Peyer's patch (tissue), 4 donors: ENCODE measurements around the gene SCUBE1. TPM values are rescaled to one million over a fixed set of nuclear protein-coding genes. Genes with fewer than 3 reads are reported as not detected.

ENCODE experiments used
- DNase-seq, 3 donors: peaks; one replicate each; pipeline ENCODE4 v3.0.0-alpha.2; 2017 to 2019
- H3K27ac ChIP-seq, 4 donors: fragments of 200-600 bp; sonication (generic); one replicate each; pipeline ENCODE4 v1.5.1; 2016 to 2019
- H3K27me3 ChIP-seq, 2 donors: fragments of 200-600 bp; sonication (generic); one replicate each; pipeline ENCODE4 v1.5.1; 2019
- H3K36me3 ChIP-seq, 3 donors: fragments of 200-600 bp; sonication (generic); one replicate each; pipeline ENCODE4 v1.5.1; 2016 to 2019
- H3K4me1 ChIP-seq, 4 donors: fragments of 200-600 bp; sonication (generic); one replicate each; pipeline ENCODE4 v1.5.1; 2016 to 2019
- H3K4me3 ChIP-seq, 4 donors: fragments of 200-600 bp; sonication (generic); 1 replicate in 3 of 4; 2 replicates in 1 of 4; pipeline ENCODE4 v1.5.1; 2016 to 2019; ENCODE audit warnings: mild to moderate bottlenecking in 1 of 4
- H3K9me3 ChIP-seq, 4 donors: fragments of 200-600 bp; sonication (generic); one replicate each; pipeline ENCODE4 v1.5.1; 2016 to 2019; ENCODE audit warnings: mild to moderate bottlenecking in 1 of 4
- POLR2A ChIP-seq, 2 donors: fragments of 450-650 bp; IDR thresholded peaks; one replicate each; pipeline ENCODE4 v1.5.1; 2017; ENCODE audit warnings: antibody characterized with exemption in 2 of 2, mild to moderate bottlenecking in 2 of 2, moderate library complexity in 2 of 2
- total RNA-seq, 4 donors: library from RNA; depleted of rRNA; stranded (reverse); fragments of >200 nt; gene quantifications; one replicate each; pipeline ENCODE4 v1.1.0, GENCODE V29; 2016
- TF ChIP-seq, protein P1 (sequence below), 6 experiments: fragments of 450-650 bp in 4 of 6; fragments of 200-600 bp in 2 of 6; sonication (generic) in 1 of 6; IDR thresholded peaks; one replicate each; pipeline ENCODE4 v1.5.1; 2017 to 2019; ENCODE audit warnings: antibody characterized with exemption in 6 of 6, mild to moderate bottlenecking in 3 of 6, moderate library complexity in 1 of 6

The SCUBE1 gene
- total RNA-seq, 4 donors from 2014 or later: 1.6 to 47.9 (median 7.9) TPM

DNA sequence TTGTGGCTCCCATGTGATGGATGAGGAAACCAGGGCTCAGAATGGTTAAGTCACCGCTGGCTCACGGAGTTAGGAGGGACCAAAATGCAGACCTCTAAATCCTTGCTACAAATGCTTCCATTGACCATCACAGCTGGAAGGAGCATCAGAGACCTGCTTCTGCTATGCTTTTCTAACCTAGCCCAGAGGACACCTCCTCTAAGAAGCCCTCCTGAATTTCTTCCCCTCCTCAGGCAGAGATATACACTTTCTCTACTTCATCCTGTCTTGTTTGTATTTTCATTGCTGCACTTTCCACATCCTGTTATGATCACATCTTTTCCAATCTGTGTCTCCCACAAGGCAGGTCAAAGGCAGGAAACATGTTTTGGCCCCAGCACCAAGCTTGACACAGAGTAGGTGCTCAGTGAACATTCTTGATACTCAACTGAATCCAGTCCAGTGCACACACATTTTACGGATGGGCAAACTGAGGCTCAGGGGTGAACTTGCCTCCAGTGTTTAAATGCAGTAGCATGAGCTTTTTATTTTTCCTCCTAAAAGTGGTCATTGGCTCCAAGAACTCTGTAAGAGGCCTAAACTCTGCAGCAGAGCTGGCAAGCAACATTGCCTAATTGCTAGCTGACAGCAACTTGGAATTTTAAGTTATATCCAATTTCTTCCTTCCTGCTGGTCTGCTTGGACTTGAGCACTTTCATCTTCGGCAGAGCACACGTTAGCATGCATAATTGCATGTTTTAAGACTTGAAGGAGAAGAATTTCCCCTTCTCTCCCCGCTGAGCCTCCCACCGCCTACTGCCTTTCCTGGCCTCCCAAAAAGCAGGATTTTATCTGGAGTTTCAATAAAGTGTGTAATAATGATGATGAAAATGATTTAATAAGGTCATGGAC lies 12.7 kb downstream of the SCUBE1 start:
- Histone ChIP-seq H3K4me1 (no peaks in the 10 kb centered on the region), H3K36me3 (no peaks in the 10 kb centered on the region), H3K4me3 (no peak overlapping the region), H3K27me3 (no peaks in the 10 kb centered on the region), H3K9me3 (no peaks in the 10 kb centered on the region), H3K27ac (no peak overlapping the region)
- TF ChIP-seq, protein P1, sequence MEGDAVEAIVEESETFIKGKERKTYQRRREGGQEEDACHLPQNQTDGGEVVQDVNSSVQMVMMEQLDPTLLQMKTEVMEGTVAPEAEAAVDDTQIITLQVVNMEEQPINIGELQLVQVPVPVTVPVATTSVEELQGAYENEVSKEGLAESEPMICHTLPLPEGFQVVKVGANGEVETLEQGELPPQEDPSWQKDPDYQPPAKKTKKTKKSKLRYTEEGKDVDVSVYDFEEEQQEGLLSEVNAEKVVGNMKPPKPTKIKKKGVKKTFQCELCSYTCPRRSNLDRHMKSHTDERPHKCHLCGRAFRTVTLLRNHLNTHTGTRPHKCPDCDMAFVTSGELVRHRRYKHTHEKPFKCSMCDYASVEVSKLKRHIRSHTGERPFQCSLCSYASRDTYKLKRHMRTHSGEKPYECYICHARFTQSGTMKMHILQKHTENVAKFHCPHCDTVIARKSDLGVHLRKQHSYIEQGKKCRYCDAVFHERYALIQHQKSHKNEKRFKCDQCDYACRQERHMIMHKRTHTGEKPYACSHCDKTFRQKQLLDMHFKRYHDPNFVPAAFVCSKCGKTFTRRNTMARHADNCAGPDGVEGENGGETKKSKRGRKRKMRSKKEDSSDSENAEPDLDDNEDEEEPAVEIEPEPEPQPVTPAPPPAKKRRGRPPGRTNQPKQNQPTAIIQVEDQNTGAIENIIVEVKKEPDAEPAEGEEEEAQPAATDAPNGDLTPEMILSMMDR (IDR thresholded peaks at IDR 0.05): no peak
- no peak for TF ChIP-seq POLR2A (IDR thresholded peaks at IDR 0.05)
- no peak for DNase-seq

DNA sequence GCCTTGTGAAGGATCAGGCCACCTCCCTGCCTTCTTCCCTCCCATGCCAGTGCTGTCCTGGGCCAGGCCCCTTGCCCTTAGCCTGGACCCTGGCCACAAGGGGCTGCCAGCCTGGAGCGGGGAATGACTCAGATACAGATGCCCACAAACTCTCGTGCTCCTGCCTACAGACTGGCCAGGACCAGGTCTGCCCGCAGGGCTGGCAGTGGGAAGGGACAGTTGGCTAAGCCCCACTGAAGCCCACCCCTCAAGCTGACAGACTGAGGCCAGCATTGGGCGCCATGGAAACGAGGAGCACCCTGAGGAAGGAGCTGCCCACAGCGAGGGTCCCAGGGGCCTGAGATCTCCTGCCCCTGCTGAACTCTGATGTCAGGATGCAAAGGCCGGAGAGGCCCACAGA lies 14.1 kb downstream of the SCUBE1 start:
- H3K36me3 ChIP-seq: no peaks in the 10 kb centered on the region
- no peak overlapping the region for H3K27ac ChIP-seq
- H3K9me3 ChIP-seq: no peaks in the 10 kb centered on the region
- H3K4me3 ChIP-seq: no peak overlapping the region
- no peaks in the 10 kb centered on the region for H3K4me1 ChIP-seq
- DNase-seq: no peak
- H3K27me3 ChIP-seq: no peaks in the 10 kb centered on the region
- TF ChIP-seq POLR2A (IDR thresholded peaks at IDR 0.05): no peak
- TF ChIP-seq, protein P1 (IDR thresholded peaks at IDR 0.05): no peak

DNA sequence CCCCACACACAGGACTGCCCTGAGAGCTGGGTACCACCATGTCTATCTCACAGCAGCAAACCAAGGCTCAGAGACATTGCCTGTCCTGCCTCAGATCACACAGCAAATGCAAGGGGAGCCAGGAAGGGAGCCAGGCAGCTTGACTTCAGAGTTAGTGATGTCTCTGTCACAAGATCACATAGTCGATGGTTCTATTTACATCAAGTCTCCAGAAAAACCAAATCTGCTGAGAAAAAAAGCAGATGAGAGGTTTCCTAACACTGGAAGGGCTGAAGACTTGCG lies 16.1 kb downstream of the SCUBE1 start:
- Histone ChIP-seq H3K36me3 (no peaks in the 10 kb centered on the region), H3K27me3 (no peaks in the 10 kb centered on the region), H3K4me3 (no peak overlapping the region), H3K9me3 (no peaks in the 10 kb centered on the region), H3K27ac (no peak overlapping the region), H3K4me1 (no peaks in the 10 kb centered on the region)
- no peak for DNase-seq
- TF ChIP-seq, protein P1 (IDR thresholded peaks at IDR 0.05): no peak
- no peak for TF ChIP-seq POLR2A (IDR thresholded peaks at IDR 0.05)

DNA sequence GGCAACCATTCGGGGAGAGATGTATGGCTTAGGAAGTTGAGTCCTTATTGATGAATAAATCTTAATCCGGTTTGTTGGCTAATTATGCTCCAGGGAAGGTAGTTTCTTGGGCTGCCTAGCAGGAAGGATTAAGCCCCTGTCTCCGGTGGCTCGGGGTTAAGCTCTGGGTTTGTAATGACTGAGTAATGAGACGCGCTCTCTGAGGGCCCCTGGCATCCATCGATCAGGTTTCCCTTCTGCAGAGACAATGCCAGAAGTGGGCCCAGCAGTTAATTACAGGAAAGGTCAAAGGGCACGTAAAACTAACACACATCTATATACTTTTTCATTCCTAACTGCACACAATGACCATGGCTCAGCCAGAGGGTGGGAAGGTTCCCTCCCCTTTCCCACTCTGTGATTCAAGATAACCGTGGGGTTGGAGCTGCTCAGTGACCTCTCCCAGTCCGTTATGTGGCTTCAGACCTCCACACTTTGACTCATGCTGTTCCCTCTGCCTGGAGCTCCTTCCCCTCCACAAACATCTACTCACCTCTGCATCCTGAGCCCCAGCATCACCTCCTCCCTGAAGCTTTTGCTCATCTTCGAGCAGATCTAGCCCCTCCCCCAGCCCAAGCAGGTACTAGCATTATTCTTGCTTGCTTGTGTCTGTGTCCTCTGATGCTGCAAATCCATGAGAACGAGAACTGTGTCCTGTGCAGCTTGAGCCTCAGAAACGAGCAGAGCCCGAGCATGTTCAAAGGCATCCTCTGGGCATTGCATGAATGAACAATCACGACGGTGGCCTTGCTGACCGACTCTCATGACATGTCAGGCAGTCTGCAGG lies 16.6 kb downstream of the SCUBE1 start:
- Histone ChIP-seq H3K4me1 (no peaks in the 10 kb centered on the region), H3K27ac (no peak overlapping the region), H3K36me3 (no peaks in the 10 kb centered on the region), H3K4me3 (no peak overlapping the region), H3K27me3 (no peaks in the 10 kb centered on the region), H3K9me3 (no peaks in the 10 kb centered on the region)
- DNase-seq: no peak
- no peak for TF ChIP-seq POLR2A (IDR thresholded peaks at IDR 0.05)
- TF ChIP-seq, protein P1 (IDR thresholded peaks at IDR 0.05): no peak

DNA sequence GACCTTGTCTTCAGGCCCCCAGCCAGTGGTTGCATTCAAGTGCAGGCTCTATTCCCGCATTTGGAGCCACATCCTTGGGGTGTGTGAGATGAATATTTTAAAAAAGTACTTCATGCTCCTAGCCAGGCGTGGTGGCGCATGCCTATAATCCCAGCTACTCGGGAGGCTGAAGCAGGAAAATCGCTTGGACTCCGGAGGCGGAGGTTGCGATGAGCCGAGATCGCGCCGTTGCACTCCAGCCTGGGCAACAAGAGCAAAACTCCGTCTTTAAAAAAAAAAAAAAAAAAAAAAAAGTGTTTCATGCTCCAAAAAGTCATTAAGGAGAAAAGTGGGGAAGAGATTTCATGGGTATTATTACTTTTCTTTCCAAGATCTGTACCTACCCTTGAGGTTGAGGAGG lies 18.0 kb downstream of the SCUBE1 start:
- H3K4me3 ChIP-seq: no peak overlapping the region
- no peaks in the 10 kb centered on the region for H3K27me3 ChIP-seq
- no peaks in the 10 kb centered on the region for H3K4me1 ChIP-seq
- no peaks in the 10 kb centered on the region for H3K9me3 ChIP-seq
- DNase-seq: no peak
- no peak overlapping the region for H3K27ac ChIP-seq
- H3K36me3 ChIP-seq: no peaks in the 10 kb centered on the region
- no peak for TF ChIP-seq POLR2A (IDR thresholded peaks at IDR 0.05)
- TF ChIP-seq, protein P1 (IDR thresholded peaks at IDR 0.05): no peak
